Stimulated activated CD4-positive, alpha-beta T cell treated with anti-CD3 and anti-CD28 coated beads, Interleukin-12 subunit alpha, Interleukin-12 subunit beta, amount 100 ng/mL, for 48 hours (primary cell): ENCODE results near the gene BMP15.

Experiments
- DNase-seq, 3 donors: peaks; one replicate each; pipeline ENCODE4 v3.0.0-alpha.2; 2020; ENCODE audit warnings: low read depth in 2 of 3, low spot score in 1 of 3

BMP15 gene

GRCh38 chrX:50910685-50911176, at the start of gene BMP15:
BMP15 (plus strand) TSS chrX:50910735; CDS start chrX:50910784, 49 bp downstream.
- DNase-seq = no peak

- DNase-seq = no peak
Measured at GRCh38 chrX:50863471-50863870, 47.1 kb upstream of the BMP15 start.

DNA sequence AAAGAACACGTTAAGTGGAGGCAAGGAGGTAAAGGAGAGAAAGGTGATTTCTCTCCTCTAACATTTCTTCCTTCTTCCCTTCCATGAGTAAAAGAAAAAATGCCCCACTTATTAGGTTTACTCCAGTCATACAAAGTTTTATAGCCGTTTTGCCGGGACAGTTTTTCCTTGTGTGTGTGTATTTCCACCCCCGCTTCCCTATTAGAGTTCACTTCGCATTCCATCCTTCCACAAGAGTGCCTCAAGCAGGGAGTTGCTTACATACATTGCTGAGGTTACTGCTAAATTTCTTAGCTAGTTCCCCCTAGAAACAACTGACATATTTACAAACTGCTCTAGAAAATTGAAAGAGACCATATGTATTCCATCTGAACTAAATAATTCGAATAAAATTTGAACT, 45.2 kb upstream of the BMP15 start:
- DNase-seq = no peak

- DNase-seq = no peak
Measured at GRCh38 chrX:50871922-50872453, 38.5 kb upstream of the BMP15 start.

DNA sequence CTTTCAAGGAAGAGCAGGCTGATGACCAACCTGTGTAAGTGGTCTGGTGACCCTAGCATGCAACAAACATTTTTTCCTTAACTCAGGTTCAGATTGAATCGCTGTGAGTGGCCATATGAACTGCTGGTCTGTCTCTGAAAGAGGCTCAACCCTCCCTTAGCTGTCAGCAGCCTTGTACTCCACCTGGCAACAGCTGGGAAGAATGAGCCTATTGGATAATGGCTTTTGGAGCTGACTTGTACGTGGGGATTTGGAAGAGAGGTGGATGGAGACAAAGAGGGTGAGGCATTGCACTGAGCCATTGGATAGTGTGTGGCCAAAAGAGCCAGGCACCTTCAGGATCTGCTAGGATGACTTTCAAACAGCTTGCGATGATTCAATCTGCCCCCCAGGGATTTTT, 35.7 kb upstream of the BMP15 start:
- no peak for DNase-seq

DNA sequence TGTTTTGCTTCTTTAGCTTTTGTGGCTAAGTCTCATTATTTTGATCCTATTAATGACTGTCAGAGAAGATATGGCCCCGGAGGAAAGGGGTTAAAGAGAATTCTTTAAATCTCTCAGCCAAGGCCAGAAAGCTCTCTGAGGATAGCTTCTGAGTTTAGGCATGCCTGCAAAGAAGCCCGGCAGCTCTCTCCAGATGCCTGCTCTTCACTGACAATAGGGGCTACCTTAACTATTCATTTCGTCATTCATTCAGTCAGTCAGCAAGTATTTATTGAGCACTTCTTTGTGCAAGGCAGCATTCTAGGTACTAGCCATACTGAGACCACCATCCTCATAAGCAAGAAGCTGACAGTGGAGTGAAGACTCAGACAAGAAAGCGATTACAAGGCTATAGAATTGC, 34.0 kb upstream of the BMP15 start:
- no peak for DNase-seq

GRCh38 chrX:50877310-50877709, 33.2 kb upstream of the BMP15 start:
- no peak for DNase-seq

DNA sequence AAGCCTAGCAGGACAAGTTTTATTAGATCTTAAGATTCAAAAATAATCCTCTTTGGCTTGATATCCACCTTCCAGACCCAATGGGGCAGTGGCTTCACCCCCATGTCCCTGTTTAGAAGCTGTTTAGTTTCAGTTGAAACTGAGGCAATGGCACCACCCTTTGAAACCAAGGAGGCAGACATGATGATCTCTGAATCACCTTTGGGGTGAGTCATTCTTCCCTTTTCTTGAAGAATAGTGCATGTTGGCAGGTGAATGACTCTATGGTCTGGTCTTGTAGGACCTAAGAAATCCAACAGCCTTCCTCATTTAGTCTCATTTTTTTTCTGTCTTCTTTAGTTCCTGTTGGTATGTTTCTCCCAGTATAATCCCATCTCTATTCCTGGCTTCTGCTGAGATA, 29.5 kb upstream of the BMP15 start:
- no peak for DNase-seq

DNA sequence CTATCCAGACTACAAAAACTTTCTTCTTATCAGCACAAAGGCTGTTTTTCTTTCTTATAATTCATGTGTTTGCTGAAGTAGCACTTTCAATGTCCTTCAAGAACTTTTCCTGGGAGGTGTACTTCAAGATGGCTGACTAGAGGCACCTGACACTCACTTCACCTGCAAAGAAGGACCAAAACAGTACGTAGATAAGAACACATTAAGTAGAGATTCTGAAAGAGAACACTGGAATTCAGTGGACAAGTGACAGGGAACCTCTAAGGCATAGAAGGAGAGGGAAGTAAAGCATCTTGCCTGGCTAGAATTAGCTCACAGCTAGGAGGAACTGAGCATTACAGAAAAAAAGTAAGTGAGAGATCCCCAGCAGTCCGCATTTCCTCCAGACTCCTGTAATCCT, 21.7 kb upstream of the BMP15 start:
- DNase-seq = no peak

DNA sequence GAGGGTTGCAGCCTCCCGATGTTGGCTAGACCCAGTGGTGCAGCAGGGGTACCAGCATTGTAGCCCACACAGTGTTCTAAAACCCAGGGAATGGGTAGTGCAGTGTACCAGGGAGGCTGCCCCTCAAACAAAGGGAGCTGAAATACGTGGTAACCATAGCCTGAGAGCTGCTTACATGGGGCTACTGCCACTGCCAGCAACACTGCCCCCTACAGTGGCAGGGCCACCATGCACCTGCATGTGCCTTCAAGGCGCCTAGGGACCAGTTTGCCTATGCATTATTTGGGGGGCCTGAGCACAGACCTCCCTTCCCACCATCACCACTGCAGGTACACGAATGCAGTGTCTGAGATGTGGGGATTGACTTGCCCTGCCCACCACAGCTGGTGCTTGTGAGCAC, 21.0 kb upstream of the BMP15 start:
- DNase-seq = no peak

DNA sequence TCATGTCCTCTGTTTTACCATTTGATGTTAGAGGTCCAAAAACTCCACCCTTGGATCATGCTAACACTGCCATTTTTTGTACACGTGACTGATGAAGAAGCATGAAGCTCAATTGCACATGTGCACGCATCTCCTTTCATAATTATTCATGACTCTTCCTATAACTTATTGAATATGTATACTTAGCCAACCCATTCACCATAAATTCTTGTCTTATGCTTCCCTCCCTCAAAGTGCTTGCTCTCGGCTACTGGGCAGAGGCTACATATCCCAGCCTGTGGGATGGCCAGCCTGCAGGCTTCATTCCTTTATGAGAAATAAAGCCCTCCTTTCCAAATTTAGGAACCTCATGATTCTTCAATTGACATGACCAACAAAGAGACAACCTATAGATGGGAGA, 17.5 kb upstream of the BMP15 start:
- DNase-seq = no peak

DNA sequence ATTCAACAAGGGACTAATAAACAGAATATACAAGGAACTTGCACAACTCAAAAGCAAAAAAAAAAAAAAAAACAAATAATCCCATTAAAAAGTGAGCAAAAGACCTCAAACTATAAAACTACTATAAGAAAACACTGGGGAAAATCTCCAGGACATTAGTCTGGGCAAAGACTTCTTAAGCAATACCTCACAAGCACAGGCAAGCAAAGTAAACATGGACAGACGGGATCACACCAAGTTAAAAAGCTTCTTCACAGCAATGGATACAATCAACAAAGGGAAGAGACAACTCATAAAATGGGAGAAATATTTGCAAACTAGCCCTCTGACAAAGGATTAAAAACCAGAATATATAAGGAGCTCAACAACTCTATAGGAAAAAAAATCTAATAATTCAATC, 17.1 kb upstream of the BMP15 start:
- no peak for DNase-seq

GRCh38 chrX:50905334-50905733, 5.2 kb upstream of the BMP15 start:
- DNase-seq = peak in 1 of 3 donors; percentile 18

GRCh38 chrX:50913520-50913919, 3.0 kb downstream of the BMP15 start:
- no peak for DNase-seq

GRCh38 chrX:50920132-50920531, 9.6 kb downstream of the BMP15 start:
- no peak for DNase-seq

DNA sequence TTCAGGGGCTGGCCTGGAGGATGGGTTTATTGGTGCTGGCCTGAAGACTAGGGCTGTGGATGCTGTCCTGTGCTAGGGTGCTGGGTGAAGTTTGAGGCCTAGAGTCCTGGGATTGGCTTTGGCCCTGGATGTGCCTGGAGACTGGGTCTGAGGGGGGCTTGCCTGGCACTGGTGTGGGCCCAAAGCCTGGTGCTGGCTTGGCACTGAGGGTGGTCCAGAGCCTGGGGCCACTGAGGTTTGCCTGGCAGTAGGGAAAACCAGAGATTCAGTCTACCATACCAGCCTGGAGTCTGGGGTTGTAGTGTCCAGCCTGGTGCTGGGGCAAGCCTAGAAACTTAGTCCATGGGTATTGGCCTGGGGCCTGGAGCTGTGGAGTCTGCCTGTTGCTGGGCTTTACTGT, 16.6 kb downstream of the BMP15 start:
- no peak for DNase-seq

- peak in 2 of 3 donors; percentile 0 to 4 for DNase-seq
Measured at GRCh38 chrX:50941638-50942037, 31.1 kb downstream of the BMP15 start.

DNA sequence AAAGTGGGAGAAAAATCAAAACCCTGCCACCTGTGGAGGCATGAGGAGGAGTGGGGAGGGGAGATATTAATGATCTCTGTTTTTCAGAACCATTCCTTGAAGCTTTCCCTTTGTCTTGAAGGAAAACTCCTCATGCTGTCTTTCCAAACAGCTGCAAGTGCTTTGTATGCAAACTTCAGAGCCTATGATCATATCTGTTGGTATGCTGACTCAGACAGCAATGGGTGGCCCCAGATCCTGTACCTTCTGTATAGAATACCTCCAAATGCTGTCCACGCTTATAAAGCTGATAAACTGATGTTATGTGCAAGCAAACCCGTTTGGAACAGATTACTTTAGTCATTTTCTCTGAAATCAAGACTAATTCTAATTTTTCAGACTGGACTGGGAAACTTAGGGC, 31.9 kb downstream of the BMP15 start:
- no peak for DNase-seq

DNA sequence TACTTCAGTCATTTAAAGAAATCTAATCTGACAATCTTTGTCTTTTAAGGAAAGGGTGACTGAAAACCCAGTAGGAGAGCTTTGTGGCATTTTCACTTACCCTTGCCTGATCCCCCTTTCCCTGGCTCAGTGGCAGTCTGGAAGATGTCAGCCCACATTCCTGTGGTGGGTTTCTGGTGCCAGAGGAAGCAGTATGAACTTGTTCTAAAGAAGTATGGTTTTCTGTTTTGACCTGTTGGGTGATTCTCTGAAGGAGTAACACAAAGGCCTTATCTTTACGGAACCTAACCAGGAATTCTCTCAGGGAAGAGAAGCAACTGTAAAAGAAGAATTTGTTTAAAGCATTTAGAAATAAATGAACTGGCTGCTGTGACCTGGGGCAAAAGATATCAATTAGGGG, 41.9 kb downstream of the BMP15 start:
- DNase-seq = no peak

DNA sequence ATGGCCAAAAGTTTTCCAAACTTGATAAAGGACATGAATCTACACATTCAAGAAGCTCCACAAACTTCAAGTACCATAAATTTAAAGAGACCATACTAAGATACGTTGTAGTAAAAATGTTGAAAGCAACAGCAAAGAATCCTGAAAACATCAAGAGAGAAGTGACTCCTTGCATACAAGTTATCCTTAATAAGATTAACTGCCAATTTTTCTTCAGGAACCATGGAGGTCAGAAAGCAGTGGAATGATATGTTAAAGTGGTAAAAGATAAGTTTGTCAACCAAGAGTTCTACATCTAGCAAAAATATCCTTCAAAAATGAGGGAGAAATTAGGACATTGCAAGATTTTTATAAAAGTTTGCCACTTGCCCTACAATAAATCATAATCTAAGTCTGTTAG, 43.3 kb downstream of the BMP15 start:
- DNase-seq = no peak

DNA sequence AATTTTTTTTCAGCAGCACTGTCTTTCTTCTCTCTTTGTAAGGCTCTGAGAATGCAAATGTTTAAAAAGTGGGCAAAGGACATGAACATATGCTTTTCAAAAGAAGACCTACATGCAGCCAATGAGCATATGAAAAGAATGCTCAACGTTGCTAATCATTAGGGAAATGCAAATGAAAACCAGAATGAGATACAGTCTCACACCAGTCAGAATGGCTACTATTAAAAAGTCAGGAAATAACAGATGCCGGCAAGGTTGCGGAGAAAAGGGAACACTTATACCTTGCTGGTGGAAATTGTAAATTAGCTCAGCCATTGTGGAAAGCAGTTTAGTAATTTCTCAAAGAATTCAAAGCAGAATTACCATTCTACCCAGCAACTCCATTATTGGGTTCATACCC, 51.6 kb downstream of the BMP15 start:
- DNase-seq = no peak

- DNase-seq = no peak
Measured at GRCh38 chrX:50963842-50964241, 53.3 kb downstream of the BMP15 start.
